Skeletal muscle satellite cell (primary cell): Measurements from ENCODE around the gene SDK1.

Experiments used
- H3K27me3 ChIP-seq: 2 replicates; pipeline ENCODE4 v1.7.0; 2013; ENCODE audit warnings: low read length; ENCODE audit not compliant: control insufficient read depth, insufficient read depth
- H3K36me3 ChIP-seq: 2 replicates; pipeline ENCODE4 v1.7.0; 2013; ENCODE audit warnings: mild to moderate bottlenecking, control low read depth, low read length; ENCODE audit not compliant: insufficient read depth
- H3K4me1 ChIP-seq: 2 replicates; pipeline ENCODE4 v1.7.0; 2013; ENCODE audit warnings: low read length; ENCODE audit not compliant: control insufficient read depth, insufficient read depth
- H3K4me2 ChIP-seq: 2 replicates; pipeline ENCODE4 v1.7.0; 2013; ENCODE audit warnings: mild to moderate bottlenecking, low read length
- H3K4me3 ChIP-seq: 2 replicates; pipeline ENCODE4 v1.7.0; 2013; ENCODE audit warnings: low read length
- H3K9ac ChIP-seq: 2 replicates; pipeline ENCODE4 v1.7.0; 2013; ENCODE audit warnings: mild to moderate bottlenecking, low read depth, low read length, moderate library complexity
- H3K9me3 ChIP-seq: replicated peaks from 2 replicates; pipeline ENCODE4 v1.7.0; 2013; ENCODE audit warnings: mild to moderate bottlenecking, control low read depth, low read length

SDK1 gene

GRCh38 chr7:4168041-4168440 is 867.0 kb downstream of the SDK1 start:
- Histone ChIP-seq H3K4me1 (no peaks in the 10 kb centered on the region), H3K36me3 (no peaks in the 10 kb centered on the region), H3K27me3 (no peaks in the 10 kb centered on the region), H3K4me3 (no peak overlapping the region), H3K4me2 (no peak overlapping the region), H3K9ac (no peak overlapping the region), H3K9me3 (no peaks in the 10 kb centered on the region)

DNA sequence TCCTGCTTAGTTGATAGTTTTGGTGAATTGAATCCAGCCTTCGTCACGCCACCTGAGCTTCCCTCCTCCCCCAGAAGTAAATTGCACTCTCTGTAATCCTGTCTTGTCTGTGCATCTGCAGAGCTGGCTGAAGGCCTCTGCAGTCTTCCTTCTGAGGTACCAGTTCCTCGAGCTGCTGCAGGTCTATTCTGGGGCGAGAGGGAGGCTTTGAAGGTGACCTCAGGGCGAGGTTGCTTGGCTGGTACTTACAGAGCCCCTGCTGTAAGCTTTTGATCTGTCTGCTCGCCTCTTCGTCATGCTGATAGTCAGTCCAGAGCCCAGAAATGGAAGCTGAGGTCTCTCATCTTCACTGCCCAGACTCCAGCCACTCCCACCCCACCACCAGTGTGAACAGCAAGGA is 867.5 kb downstream of the SDK1 start:
- H3K9me3 ChIP-seq, result no peaks in the 10 kb centered on the region
- H3K27me3 ChIP-seq, result no peaks in the 10 kb centered on the region
- no peak overlapping the region for H3K4me2 ChIP-seq
- no peak overlapping the region for H3K4me3 ChIP-seq
- H3K4me1 ChIP-seq, result no peaks in the 10 kb centered on the region
- H3K9ac ChIP-seq, result no peak overlapping the region
- H3K36me3 ChIP-seq, result no peaks in the 10 kb centered on the region

- H3K4me3 ChIP-seq, result no peak overlapping the region
- H3K27me3 ChIP-seq, result no peaks in the 10 kb centered on the region
- H3K9me3 ChIP-seq, result no peaks in the 10 kb centered on the region
- no peak overlapping the region for H3K4me2 ChIP-seq
- no peaks in the 10 kb centered on the region for H3K36me3 ChIP-seq
- H3K9ac ChIP-seq, result no peak overlapping the region
- no peaks in the 10 kb centered on the region for H3K4me1 ChIP-seq
Measured at GRCh38 chr7:4169455-4169854, 868.4 kb downstream of the SDK1 start.

DNA sequence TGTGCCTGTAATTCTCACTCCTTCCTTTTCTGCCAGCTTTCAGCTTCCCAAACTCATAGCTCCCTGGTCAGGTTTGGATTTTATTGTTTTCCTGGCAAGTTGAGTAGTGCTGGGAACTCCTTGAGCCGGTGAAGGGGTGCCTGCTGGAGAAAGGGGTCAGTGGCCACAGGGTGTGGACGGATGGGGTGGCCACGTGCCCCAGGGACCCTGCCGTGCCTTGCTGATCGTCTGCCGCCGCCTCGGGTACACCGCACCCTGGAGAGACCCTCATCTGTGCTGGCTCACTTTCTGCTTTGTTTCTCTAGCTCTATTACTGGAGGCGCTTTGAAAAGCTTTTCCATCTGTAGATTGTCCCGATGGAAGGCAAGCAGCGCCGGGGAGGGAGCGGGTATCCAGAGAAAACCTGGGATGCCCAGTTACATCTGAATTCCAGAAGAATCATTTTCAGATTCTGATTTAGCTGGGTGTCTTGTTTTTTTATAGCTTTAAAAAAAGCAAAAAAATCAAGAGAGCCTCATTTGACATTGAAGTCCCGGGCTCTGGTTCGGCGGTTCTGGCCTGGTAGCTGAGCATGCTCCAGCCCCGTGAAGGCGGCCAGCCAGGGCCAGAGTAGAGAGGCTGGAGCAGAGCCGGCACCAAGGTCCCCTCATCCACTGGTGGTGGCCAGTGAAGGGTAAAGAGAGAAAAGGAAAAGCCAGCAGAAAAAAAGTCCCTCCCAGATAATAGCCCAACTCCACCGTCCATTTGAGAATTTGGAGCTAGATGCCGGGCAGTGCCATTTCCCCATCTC is 870.1 kb downstream of the SDK1 start:
- no peaks in the 10 kb centered on the region for H3K9me3 ChIP-seq
- no peak overlapping the region for H3K9ac ChIP-seq
- H3K4me3 ChIP-seq, result no peak overlapping the region
- H3K4me2 ChIP-seq, result no peak overlapping the region
- no peaks in the 10 kb centered on the region for H3K27me3 ChIP-seq
- no peaks in the 10 kb centered on the region for H3K36me3 ChIP-seq
- H3K4me1 ChIP-seq, result no peaks in the 10 kb centered on the region

GRCh38 chr7:4172883-4173282 is 871.8 kb downstream of the SDK1 start:
- no peaks in the 10 kb centered on the region for H3K27me3 ChIP-seq
- no peaks in the 10 kb centered on the region for H3K9me3 ChIP-seq
- no peak overlapping the region for H3K9ac ChIP-seq
- no peak overlapping the region for H3K4me3 ChIP-seq
- H3K36me3 ChIP-seq, result no peaks in the 10 kb centered on the region
- H3K4me2 ChIP-seq, result no peak overlapping the region
- H3K4me1 ChIP-seq, result no peaks in the 10 kb centered on the region

GRCh38 chr7:4173615-4174014 is 872.6 kb downstream of the SDK1 start:
- Histone ChIP-seq H3K9me3 (no peaks in the 10 kb centered on the region), H3K4me1 (no peaks in the 10 kb centered on the region), H3K4me3 (no peak overlapping the region)

DNA sequence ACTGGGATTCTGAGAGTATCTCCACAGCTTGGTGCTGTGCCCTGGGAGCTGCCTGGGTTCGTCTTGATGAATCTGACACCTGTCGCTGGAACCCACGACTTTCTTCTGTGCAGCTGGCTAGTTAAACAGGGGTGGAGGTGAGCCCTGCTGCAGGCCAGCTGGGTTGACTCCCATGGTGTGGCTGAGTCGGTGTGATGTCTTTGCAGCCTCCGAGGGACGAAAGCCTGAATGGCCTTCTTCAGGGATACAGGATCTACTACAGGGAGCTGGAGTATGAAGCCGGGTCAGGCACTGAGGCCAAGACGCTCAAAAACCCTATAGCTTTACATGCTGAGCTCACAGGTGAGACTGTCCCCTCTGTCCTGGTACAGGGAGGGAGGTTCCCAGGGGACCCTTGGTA is 873.0 kb downstream of the SDK1 start:
- Histone ChIP-seq H3K4me1 (no peaks in the 10 kb centered on the region), H3K4me2 (no peak overlapping the region), H3K9me3 (no peaks in the 10 kb centered on the region), H3K9ac (no peak overlapping the region), H3K27me3 (no peaks in the 10 kb centered on the region), H3K4me3 (no peak overlapping the region), H3K36me3 (no peaks in the 10 kb centered on the region)

More at GRCh38 chr7:4173615-4174014, 872.6 kb downstream of the SDK1 start:
- H3K9ac ChIP-seq, result no peak overlapping the region
- H3K4me2 ChIP-seq, result no peak overlapping the region
- H3K36me3 ChIP-seq, result no peaks in the 10 kb centered on the region
- no peaks in the 10 kb centered on the region for H3K27me3 ChIP-seq

DNA sequence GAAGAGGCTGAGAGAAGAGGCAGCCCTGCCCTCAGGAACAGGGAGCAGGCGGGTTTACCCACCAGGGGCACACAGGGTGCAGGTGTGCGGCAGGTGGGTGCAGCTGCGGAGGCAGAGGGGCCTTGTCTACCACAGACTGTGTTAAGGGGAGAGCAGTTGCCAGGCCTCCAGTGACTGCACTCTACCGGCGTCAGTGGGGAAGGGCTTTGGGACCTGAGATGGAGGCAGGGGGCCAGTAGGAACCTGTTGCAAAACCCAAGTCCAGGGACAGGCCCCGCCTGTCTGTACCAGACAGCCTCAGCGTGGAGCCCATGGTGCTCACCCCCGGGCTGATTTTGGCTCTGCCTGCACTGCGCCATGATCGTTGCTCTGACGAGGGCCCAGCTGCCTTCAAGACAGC is 873.4 kb downstream of the SDK1 start:
- H3K4me3 ChIP-seq, result no peak overlapping the region
- no peaks in the 10 kb centered on the region for H3K9me3 ChIP-seq
- H3K36me3 ChIP-seq, result no peaks in the 10 kb centered on the region
- no peak overlapping the region for H3K9ac ChIP-seq
- no peaks in the 10 kb centered on the region for H3K4me1 ChIP-seq
- H3K27me3 ChIP-seq, result no peaks in the 10 kb centered on the region
- no peak overlapping the region for H3K4me2 ChIP-seq

DNA sequence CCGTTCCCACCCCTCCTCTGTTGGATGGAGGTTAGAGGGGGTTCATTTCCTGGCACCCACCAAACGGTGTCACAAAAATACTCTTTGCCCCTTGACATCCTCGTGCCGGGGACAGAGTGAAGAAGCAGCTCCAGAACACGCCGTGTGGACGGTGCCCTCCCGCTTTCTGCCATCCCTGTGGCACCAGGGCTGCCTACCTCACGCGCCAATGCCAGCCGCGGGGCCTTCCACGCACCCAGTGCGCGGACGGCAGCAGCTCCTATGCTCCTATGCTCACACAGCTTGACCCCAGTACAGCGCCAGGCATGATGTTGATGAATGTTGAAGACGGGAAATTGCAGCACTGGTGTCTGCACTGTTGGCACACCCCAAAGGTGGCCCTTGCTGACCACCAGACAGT is 873.8 kb downstream of the SDK1 start:
- Histone ChIP-seq H3K4me3 (no peak overlapping the region), H3K4me2 (no peak overlapping the region), H3K9me3 (no peaks in the 10 kb centered on the region), H3K36me3 (no peaks in the 10 kb centered on the region), H3K27me3 (no peaks in the 10 kb centered on the region), H3K4me1 (no peaks in the 10 kb centered on the region), H3K9ac (no peak overlapping the region)

DNA sequence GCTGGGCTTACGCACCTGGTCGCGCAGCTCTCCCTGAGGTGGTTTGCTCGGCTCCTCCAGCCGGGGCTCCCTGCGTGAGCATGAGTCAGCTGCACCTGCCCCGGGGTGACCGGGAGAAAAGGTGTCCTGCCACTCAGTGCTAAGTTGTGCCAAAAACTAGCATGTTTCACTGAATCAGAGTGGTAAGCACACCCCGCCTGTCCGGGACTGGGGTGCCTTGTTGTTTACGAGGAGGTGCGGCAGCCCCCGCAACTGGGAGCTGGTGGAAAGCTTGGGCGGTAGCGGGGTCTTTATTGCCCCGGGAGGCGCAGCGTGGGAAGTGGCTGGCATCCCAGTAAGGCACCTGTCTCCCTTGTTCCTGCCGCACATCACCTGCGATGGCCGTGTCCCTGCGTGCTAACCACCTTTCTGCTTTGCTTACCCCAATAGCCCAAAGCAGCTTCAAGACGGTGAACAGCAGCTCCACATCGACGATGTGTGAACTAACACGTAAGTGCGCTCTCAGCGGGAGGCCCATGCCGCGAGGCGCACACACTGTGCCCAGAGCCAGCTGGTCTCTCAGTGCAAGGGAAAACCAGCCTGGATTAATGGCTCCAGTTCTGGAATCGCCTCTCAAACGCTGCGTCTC is 874.4 kb downstream of the SDK1 start:
- Histone ChIP-seq H3K36me3 (no peaks in the 10 kb centered on the region), H3K4me1 (no peaks in the 10 kb centered on the region), H3K27me3 (no peaks in the 10 kb centered on the region), H3K9me3 (no peaks in the 10 kb centered on the region), H3K9ac (no peak overlapping the region), H3K4me2 (no peak overlapping the region), H3K4me3 (no peak overlapping the region)

DNA sequence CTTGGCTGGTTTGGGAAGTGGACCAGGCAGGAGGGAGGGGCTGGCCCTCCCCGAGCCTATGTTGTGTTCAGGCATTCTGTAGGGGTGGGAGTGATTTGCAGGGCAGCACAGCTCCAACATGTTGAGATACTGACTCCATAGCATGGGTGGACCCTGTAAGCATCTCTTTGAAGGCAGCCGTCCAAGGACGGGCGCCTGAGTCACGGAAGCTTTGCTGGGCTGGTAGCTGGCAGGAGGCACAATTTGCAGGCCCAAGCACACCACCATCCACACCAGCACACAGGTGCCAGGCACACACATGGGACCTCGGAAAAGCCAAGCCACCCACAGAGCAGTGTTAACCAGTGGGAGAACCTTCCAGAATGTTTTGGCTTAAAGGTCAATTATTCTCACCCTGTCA is 875.9 kb downstream of the SDK1 start:
- no peaks in the 10 kb centered on the region for H3K27me3 ChIP-seq
- no peak overlapping the region for H3K4me3 ChIP-seq
- H3K9ac ChIP-seq, result no peak overlapping the region
- no peak overlapping the region for H3K4me2 ChIP-seq
- H3K4me1 ChIP-seq, result no peaks in the 10 kb centered on the region
- no peaks in the 10 kb centered on the region for H3K36me3 ChIP-seq
- no peaks in the 10 kb centered on the region for H3K9me3 ChIP-seq

- Histone ChIP-seq H3K27me3 (no peaks in the 10 kb centered on the region), H3K36me3 (no peaks in the 10 kb centered on the region), H3K4me2 (no peak overlapping the region), H3K9ac (no peak overlapping the region), H3K4me3 (no peak overlapping the region), H3K4me1 (no peaks in the 10 kb centered on the region), H3K9me3 (no peaks in the 10 kb centered on the region)
Measured at GRCh38 chr7:4178416-4178815, 877.4 kb downstream of the SDK1 start.
